RCC 7860 (cell line): Measurements from ENCODE around the gene COL12A1.

Source experiments
- DNase-seq: peaks from one replicate; pipeline ENCODE4 v3.0.0-alpha.2; 2015; ENCODE audit warnings: low spot score
- FAIRE-seq: peaks from 2 replicates; lab custom pipeline; 2012; peaks lifted over from hg19 to GRCh38; lab: Jason Lieb, UNC

The COL12A1 gene

DNA sequence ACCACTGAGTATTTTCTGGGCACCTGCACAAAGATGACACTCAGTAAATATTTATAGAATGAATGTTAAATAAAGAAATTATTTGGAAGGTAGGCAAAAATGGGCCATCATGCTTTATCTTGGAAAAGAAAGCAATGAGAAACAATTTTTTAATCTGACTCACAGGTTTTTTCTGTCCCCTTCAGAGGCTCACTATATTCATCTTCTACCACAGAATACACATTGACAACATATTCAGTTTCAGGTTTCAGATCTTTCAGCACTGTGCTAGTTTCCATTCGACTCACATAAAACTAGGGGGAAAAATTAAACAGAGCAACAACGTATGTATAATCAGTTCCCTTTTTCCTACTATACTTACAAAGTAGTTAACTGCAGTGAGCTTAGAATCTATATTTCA, 58.3 kb downstream of the COL12A1 start:
- no peak for FAIRE-seq
- DNase-seq: no peak

DNA sequence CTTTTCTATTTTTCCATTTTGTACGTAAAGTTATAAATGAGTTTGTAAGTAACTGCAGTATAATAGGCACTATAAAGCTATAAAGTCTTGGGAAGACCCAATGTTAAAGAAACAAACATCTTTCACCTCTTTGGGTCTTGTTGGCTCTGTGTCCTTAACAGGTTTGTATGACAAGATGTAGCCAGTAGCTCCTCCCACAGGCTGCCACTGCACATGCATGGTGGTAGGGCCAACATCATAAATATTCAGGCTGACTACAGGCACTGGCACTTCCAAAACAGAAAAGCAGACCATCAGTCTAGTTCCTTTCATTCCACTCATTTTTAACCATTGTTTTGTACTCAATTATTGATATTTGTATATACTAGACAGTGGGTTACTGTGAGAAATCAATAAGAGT, 59.9 kb downstream of the COL12A1 start:
- no peak for DNase-seq

DNA sequence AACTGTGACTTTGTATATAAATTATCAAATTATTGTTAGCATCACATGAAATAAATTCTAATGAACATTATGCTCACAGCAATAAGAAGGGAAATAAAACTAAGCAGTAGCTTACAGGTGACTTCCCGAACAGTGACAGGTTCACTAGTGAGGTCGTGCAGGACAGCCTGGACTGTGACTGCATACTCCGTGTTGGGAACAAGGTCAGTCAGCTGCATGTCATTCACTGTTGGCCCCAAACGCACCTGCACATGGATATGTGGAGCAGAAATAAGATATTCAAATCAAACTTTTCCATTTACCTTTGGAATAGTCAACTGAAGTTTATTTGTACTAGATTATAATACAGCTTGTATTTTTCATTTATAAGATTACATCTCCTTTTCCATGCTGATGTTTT, 60.6 kb downstream of the COL12A1 start:
- FAIRE-seq (no peak), DNase-seq (no peak)

More for the DNA sequence above, 59.9 kb downstream of the COL12A1 start:
- no peak for FAIRE-seq

DNA sequence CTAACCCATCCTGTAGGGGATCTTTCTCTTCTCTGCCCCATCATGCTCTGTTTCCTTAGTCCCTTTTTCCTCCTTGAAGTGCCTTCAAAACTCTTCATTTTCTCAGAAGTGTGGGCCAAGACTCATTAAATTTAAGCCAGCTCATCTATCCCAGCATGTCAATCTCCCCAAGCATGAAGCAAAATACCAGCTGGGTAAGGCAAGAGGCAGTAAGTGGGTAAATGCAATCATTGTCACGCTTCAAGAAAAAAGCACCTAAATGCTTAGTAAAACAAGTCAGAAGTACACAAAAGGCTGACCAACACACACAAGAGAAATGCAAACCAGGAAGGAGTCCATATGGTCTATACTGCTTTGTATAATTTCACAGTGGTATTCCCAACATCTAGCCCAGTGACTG, 61.5 kb downstream of the COL12A1 start:
- no peak for FAIRE-seq
- DNase-seq: no peak

DNA sequence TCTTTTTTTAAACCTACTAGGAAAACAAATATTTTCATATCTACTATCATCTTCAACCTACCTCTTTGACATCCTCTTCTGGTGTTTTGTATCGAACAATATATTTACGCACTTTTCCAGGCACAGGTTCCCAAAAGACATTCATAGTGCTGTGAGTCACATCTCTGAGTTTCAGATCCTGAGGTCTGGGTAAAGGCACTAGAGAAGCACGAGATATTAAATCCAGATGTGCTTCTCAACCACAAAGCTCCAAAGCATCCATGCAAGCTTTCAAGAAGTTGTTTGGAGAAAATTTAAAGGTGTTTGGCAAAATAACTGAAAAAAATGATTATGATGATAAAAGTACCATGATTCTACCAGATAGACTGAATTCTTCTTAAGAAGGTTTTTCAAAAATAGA, 62.7 kb downstream of the COL12A1 start:
- FAIRE-seq: no peak
- no peak for DNase-seq

DNA sequence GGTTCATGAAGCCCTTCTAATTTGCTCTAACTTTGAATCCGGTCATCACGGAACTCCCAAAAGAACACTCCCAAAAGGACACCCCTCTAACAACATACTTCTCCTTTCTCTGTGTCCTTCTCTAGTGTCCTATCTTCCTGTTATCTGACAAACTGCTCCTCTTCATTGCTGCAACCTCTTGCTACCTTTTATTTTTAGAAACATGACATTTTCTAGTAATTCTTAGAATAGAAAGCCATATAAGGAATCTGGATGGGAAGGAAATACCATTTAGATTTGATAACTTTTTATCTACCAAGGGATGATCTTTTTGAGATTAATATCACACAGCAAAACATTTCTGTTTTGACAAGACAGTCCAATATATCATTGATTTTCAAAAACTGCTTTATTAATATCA, 63.1 kb downstream of the COL12A1 start:
- FAIRE-seq (no peak), DNase-seq (no peak)

DNA sequence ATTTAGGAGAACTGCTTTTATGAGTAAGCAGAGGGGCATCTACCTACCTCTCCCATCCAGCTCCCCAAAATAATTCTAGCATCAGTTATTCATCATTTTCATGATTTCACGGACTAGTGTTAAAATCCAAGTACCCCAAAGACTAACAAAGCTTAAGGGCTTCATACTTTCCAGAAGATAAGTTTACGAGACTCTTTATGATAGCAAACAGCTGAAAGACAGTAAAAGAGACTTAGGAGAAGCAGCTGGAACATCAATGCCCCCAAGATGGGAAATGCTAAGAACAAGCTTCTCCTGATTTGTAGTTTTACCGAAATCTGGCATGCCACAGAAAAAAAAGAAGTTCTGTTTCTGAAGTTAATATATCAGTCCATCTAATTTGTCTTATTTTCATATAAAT, 70.0 kb downstream of the COL12A1 start:
- FAIRE-seq (no peak), DNase-seq (no peak)

DNA sequence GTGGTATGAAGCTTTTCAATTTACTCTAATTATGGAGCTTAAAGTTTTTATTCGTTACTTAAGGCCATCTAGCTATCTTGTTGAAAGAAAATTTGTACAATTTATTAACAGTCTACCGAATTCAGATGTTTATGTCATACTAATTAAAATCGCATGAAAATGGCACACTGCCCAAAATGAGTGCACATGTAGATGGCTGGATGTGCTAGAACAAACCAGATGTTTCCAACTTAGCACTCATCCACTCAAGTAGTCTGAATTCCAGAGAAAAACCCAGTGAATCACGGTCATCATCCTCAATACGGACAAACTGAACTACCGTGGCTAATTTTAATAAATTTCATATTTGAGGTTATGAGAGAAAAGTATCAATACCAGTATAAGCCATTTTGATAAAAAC, 70.4 kb downstream of the COL12A1 start:
- FAIRE-seq (no peak), DNase-seq (no peak)

DNA sequence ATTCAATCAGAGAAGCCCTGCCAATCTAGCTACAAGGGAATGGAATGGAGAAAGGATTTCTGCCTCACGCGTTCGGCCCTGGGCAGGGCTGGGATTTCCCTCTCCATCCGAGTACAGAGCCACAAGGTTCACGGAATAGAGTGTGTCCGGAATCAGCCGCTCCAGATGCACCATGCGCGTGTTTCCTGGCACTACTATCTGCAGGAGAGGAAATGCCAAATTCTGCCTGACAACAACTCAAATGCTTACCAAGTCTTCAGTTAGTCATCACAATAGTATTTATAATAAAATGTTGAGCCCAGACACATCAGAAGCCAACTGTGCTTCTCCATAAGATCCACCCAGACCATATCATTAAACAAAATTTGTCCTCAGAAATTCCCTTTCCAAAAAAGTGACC, 75.1 kb downstream of the COL12A1 start:
- FAIRE-seq (no peak), DNase-seq (no peak)

DNA sequence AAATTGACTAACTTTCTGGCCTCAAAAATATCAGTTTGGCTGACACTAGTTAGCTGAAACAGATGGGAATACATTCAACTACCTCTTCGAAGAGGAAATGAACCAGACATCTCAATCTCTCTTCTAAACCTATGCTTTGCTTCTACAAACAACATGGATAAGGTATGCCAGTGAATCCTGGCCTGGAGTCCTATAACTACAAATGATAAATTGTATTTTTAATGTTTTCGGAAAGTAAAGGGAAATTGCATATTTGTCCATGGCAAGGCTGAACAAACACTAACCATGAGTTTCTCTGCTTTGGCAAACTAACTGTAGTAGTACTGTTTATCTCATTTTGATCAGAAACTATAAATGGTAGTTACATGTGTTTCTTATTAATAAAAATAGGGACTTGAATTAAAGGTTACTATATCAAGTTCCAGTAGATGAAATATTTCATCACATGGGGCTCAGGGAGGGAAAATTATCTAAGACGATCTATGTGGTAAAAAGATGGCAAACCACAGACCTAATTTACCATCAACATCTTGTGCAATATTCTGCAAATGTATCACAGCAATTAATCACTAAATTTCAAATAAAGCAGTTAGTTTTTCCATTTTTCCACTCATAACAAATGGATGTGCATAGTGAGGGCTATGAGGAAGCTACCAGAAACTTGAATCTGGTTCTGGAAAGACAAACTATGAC, 76.8 kb downstream of the COL12A1 start:
- no peak for FAIRE-seq
- DNase-seq: no peak

DNA sequence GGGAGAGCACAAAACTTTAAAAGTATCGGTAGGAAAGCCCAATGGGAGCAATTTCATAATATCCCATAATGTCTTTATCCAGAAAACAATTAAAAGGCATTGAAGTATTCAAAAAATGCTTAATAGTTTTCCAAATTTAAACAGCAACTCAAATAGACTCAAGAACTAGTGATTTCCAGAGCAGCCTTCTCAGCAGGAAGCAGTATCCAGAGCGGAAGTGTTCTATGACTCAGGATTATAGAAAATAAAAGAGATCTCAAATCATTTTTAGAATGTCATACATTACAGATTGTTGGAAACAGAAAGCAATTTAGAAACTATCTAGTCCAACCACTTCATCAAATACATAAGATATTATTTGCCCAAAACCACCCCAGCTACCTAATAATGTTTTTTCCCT, 79.3 kb downstream of the COL12A1 start:
- DNase-seq (no peak), FAIRE-seq (no peak)

DNA sequence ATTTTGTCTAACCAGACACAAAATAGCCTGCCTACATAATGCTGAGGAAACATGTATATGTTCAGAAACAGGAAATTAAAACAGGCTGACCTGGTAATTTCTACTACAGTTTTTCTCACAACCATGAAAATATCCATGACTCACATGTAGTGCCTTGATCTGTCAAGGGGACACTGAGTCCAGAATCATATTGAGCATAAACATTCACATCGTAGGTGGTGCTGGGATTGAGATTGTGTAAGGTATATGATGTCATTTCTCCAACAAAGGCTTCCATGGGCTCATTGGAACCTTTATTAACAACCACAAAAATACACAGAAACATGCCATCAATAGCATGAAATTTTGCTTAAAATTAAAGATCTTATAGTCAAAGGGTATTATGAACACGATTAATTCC, 80.9 kb downstream of the COL12A1 start:
- no peak for DNase-seq
- no peak for FAIRE-seq

DNA sequence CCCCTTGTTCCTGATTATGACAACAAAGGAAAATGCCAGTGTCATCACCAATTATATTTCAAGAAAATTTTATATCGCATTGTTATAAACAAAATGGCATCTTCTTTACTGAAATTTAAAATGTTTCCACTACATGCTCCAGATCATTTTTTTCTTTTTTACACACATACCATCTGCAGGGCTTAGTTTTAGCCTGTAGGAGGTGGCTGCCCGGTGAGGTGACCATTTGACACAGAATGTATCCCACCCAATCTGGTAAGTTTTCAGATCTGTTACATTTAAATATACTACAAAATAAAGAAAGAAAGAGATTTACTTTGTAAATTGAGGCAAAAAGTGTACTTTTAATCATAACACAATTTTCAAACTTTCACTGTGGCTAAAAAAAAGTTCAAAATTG, 81.8 kb downstream of the COL12A1 start:
- FAIRE-seq: no peak

DNA sequence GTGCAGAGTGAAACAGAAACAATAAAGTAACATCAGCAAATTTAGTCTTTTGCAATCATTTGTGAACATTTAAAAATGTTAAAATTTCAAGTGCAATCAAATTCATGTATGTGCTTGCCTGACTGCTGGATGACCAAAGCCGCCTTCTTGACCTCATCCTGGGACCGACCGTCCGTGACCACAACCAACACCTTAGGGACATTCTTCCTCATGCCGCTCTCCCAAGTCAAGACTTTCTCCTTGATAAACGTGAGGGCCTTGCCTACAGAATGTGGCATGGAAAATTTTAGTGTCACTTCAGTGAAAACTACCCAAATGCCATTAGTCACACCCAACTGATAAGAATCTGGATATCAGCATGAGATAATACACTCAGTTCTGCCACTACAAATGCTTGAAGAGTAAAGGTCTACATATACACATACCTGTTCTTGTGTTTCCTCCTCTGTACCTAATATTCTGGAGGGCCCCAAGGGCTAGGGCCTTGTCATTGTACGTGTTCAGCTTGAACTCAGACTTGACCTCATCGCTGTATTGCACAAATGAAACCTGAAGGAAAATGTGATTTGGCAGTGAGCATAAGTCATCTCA, 86.8 kb downstream of the COL12A1 start:
- DNase-seq (no peak), FAIRE-seq (no peak)

More for the DNA sequence above, 81.8 kb downstream of the COL12A1 start:
- no peak for DNase-seq

DNA sequence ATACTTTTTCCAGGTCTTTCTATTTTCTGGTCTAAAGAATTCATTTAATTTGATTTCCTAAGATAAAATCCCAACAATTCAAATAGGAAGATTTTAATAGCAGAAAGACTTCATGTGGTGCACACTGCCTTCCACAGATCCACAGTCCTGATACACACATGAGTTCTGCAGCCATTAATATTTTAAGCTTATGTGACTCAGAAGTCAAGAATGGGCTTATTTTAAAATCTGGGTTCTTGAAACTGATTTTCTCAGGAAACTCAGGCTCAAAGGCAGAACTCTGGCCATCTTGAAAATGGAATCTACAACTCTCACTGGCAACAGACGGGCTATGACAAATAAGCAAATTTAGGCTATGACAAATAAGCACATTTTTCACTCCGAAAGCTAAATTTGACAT, 88.2 kb downstream of the COL12A1 start:
- DNase-seq (no peak), FAIRE-seq (no peak)

DNA sequence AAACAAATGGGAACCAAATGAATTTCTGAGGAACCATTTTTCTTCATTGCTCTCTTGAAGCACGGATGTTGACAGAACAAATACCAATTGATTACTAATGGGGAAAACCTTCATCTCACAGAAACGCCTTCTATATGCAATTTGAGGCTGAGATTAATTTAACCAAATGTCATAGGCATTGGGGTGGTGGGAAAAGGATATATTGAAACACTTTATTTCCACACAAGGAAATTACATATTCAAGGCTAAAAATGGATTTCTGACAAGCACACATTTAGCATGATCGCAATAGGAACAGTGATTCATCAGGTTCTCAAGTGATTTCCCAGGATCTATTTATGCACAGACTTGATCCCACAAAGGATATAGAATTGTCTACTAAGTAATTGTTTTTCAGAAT, 88.9 kb downstream of the COL12A1 start:
- FAIRE-seq: no peak

DNA sequence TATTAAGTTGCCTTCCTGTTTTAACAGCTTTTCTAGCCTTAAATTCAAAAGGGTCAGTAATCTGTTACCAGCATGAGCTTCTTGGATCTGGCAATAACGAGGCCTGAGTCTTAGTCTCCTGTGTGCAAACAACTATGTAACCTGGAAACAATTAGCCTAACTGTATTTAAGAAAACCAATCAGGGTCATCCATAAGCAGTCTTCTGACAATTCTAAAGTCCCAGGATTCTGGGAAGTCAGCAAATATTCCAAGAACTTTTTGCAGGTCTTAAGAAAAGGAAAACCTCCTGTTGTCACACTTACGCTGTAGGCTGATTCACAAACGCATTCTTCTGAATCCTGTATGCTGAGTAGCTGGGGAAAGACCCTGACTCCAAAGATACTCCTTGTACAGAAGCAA, 90.4 kb downstream of the COL12A1 start:
- DNase-seq (no peak), FAIRE-seq (no peak)

More for the DNA sequence above, 88.9 kb downstream of the COL12A1 start:
- DNase-seq: no peak

DNA sequence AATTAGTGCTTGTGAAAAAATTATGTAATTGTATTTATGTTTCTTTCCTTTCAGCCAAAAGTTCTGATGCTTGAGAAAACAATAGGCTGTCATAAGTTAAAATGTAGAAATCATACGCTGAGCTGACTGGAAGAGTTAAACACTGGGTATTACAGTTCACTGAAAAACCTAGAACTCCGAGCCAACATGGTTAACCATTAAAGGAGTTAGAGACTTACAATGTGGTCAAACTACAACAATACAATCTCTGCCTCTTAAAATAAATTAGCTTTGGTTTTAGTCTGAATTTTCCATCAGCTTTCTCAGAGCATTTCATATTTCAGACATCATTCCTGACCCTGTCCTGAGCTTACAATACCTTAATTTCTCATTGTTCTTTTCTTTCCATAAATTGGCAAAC, 91.0 kb downstream of the COL12A1 start:
- DNase-seq (no peak), FAIRE-seq (peak; percentile 59)

DNA sequence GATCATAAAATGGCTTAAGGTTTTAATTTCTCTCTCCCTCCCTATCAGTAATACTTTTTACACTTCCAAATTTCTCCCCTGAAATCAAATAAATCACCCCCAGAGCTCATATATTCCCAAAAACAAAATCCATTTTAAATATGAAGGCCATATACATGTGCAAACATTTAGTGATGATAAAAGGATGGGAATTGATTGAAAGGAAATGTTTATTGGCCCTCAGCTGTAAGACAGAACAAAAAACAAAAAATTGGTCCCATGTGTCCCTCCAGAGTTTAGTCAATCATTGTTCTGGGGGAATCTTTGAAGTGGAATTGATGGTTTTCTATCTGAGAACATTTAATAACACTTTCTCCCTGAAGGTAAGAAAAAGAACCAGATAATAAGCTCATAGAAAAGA, 91.7 kb downstream of the COL12A1 start:
- DNase-seq (no peak), FAIRE-seq (no peak)

DNA sequence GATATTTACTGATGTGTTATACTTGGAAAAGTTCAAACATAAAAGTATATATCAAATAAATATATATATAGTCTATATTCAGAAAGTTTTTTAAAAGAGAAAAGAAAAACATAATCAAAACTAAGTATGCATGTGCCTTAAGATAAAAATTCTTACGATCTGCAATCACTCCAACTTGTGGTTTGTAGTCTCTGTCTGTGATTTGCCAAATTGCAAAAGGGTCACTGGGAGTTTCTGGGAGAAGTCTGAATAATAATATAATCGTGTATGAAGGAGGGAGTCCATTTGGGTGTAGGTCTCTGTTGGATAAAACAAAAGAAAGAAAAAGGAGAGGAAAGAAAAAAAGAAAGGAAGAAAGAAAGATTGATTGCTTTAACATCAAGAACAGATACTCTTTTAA, 92.4 kb downstream of the COL12A1 start:
- FAIRE-seq: no peak

DNA sequence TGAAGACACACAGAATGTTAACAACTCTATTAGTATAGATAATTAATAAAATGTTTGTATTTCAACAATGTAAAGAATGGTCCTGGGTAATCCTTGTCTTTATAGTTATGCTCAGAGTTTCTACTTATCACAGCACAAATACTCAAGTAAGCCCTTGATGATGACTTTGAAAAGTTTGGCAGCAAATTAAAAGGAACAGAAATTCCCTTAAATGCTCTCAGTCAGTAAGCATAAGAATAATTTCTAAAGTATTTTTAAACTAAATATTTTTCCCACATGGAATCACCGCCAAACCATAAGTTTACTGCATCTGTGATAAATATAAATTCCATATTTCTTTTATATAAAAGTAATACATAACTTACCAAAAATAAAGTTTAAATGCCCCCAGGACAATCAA, 96.1 kb downstream of the COL12A1 start:
- DNase-seq (no peak), FAIRE-seq (no peak)

More for the DNA sequence above, 92.4 kb downstream of the COL12A1 start:
- no peak for DNase-seq

DNA sequence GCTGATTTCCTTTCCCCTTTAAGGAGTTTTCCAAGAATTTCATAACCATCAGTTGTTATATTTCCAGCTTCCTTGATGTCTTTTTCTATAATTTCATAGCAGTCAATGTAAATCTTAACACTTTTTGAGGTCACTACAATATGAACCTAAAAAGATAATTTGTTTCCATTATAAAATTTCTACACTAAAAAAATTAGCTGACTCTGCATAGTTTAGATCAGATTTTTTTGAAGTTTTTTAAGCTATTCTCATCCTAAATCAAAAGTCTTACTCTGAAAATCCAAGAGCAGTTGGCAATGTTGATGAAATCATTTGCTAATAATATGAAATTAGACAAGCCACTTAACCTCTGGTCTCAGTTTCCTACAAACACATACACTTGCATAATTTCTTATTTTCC, 96.8 kb downstream of the COL12A1 start:
- no peak for DNase-seq
- FAIRE-seq: no peak
